Measurements from ENCODE around the gene HS3ST3A1. TPM values are rescaled to one million over a fixed set of nuclear protein-coding genes. Genes with fewer than 3 reads are reported as not detected.

The HS3ST3A1 gene
- total RNA-seq, 1 donor from 2014 or later, result 8.6 TPM

GRCh38 chr17:13525876-13526275 is 75.9 kb downstream of the HS3ST3A1 start:
- H3K9me3 ChIP-seq, result no peaks in the 10 kb centered on the region
- DNase-seq (ENCODE audit: extremely low spot score in 2 of 2), result no peak
- no peaks in the 10 kb centered on the region for H3K4me1 ChIP-seq
- TF ChIP-seq POLR2AphosphoS5 (IDR thresholded peaks at IDR 0.05; ENCODE audit: insufficient read depth in 1 of 2, low read depth in 1 of 2), result no peak
- intact Hi-C loops (cut with DNase I), result no loop called here
- no peaks in the 10 kb centered on the region for H3K36me3 ChIP-seq
- no peak overlapping the region for H3K27ac ChIP-seq
- H3K27me3 ChIP-seq, result no peaks in the 10 kb centered on the region
- no peak overlapping the region for H3K4me3 ChIP-seq

DNA sequence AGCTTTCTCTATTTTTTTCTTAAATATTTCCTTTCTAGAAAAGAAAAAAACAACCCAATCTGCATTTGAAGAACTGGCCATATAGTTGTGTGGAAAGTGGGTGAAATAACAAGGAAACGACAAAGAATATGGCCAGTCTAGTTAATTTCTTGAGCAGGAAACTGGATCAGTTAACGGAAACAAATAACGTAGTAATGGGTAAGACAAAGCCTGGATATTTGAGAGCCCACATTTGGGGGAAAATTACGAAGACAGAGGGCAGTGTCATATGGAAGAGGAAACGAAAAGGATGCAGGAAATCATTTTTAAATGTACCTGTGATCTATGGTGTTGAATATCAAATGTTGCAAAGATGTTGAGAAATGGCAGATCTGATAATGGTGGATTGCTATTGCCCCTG is 78.6 kb downstream of the HS3ST3A1 start:
- Histone ChIP-seq H3K4me1 (peaks cover 4% of the 10 kb centered on the region), H3K9me3 (no peaks in the 10 kb centered on the region), H3K27me3 (no peaks in the 10 kb centered on the region), H3K4me3 (no peak overlapping the region), H3K27ac (no peak overlapping the region), H3K36me3 (no peaks in the 10 kb centered on the region)
- intact Hi-C loops (cut with DNase I), result no loop called here
- TF ChIP-seq POLR2AphosphoS5 (IDR thresholded peaks at IDR 0.05; ENCODE audit: insufficient read depth in 1 of 2, low read depth in 1 of 2), result no peak
- no peak for TF ChIP-seq POLR2A (IDR thresholded peaks at IDR 0.05)
- no peak for TF ChIP-seq CTCF (IDR thresholded peaks at IDR 0.05)
- DNase-seq (ENCODE audit: extremely low spot score in 2 of 2), result no peak

DNA sequence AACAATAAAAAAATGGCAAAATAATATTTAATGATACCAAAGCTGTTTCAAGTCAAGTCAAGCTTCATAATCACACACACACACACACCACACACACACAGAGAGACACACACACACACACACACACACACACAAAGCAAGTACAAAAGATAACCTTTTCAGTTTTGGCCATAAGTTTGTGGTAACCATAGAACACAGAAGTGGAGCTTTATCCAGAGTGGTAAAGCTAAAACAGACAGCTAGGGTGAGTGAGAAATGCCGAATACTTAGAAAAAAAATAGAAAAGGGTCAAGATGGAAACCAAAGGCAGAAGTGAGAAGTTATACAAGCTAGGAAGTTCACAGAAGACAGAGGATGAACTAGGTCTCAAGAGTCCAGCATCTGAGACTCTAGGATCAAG is 79.0 kb downstream of the HS3ST3A1 start:
- Histone ChIP-seq H3K36me3 (no peaks in the 10 kb centered on the region), H3K9me3 (no peaks in the 10 kb centered on the region), H3K27ac (no peak overlapping the region), H3K4me1 (peaks cover 4% of the 10 kb centered on the region), H3K4me3 (no peak overlapping the region), H3K27me3 (no peaks in the 10 kb centered on the region)
- DNase-seq (ENCODE audit: extremely low spot score in 2 of 2), result no peak
- TF ChIP-seq CTCF (IDR thresholded peaks at IDR 0.05) (no peak), POLR2AphosphoS5 (IDR thresholded peaks at IDR 0.05; ENCODE audit: insufficient read depth in 1 of 2, low read depth in 1 of 2) (no peak), POLR2A (IDR thresholded peaks at IDR 0.05) (no peak)
- intact Hi-C loops (cut with DNase I), result no loop called here

- no peak for DNase-seq (ENCODE audit: extremely low spot score in 2 of 2)
- intact Hi-C loops (cut with DNase I), result no loop called here
Observed at GRCh38 chr17:13521784-13522183, 79.9 kb downstream of the HS3ST3A1 start.

GRCh38 chr17:13520899-13521572 is 80.7 kb downstream of the HS3ST3A1 start:
- Histone ChIP-seq H3K27ac (peak overlapping the region; percentile 5), H3K4me3 (no peak overlapping the region), H3K27me3 (no peaks in the 10 kb centered on the region), H3K9me3 (no peaks in the 10 kb centered on the region), H3K36me3 (no peaks in the 10 kb centered on the region), H3K4me1 (peaks cover 4% of the 10 kb centered on the region)
- intact Hi-C loops (cut with DNase I), result no loop called here
- no peak for TF ChIP-seq POLR2A (IDR thresholded peaks at IDR 0.05)
- TF ChIP-seq POLR2AphosphoS5 (IDR thresholded peaks at IDR 0.05; ENCODE audit: insufficient read depth in 1 of 2, low read depth in 1 of 2), result no peak
- TF ChIP-seq CTCF (IDR thresholded peaks at IDR 0.05), result no peak
- DNase-seq (ENCODE audit: extremely low spot score in 2 of 2), result no peak

More at GRCh38 chr17:13521784-13522183, 79.9 kb downstream of the HS3ST3A1 start:
- no peaks in the 10 kb centered on the region for H3K36me3 ChIP-seq
- H3K27me3 ChIP-seq, result no peaks in the 10 kb centered on the region
- no peaks in the 10 kb centered on the region for H3K9me3 ChIP-seq
- peaks cover 4% of the 10 kb centered on the region for H3K4me1 ChIP-seq
- H3K4me3 ChIP-seq, result no peak overlapping the region
- TF ChIP-seq POLR2A (IDR thresholded peaks at IDR 0.05) (no peak), POLR2AphosphoS5 (IDR thresholded peaks at IDR 0.05; ENCODE audit: insufficient read depth in 1 of 2, low read depth in 1 of 2) (no peak), CTCF (IDR thresholded peaks at IDR 0.05) (no peak)
- H3K27ac ChIP-seq, result no peak overlapping the region

Measured in vagina (tissue), 2 donors.